Stimulated activated CD8-positive, alpha-beta memory T cell treated with anti-CD3 and anti-CD28 coated beads, Interleukin-7, amount 100 ng/mL, for 24 hours (primary cell): ENCODE results near the gene G3BP1.
"Not testable (repeated sequence)": the region's sequence is repeated elsewhere in the genome, so short reads cannot be mapped to it uniquely, and the experiment has no call there.

Experiments used
- DNase-seq: peaks from one replicate; pipeline ENCODE4 v3.0.0-alpha.2; 2020; ENCODE audit warnings: low read depth

G3BP1 gene

DNA sequence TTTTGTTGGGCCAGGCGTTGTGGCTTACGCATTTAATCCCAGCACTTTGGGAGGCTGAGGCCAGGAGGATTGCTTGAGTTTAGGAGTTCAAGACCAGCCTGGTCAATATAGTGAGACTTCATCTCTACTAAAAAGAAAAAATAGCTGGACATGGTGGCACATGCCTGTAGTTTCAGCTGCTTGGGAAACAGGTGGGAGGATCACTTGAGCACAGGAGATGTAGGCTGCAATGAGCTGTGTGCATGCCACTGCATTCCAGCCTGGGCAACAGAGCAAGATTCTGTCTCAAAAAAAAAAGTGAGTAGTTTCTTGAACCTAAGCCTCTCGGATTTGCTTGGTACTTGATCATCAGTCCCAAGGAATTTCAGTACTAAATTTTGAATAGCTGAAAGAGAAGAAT, 26.9 kb downstream of the G3BP1 start:
- DNase-seq, result no peak

GRCh38 chr5:151799407-151799806, 27.7 kb downstream of the G3BP1 start:
- DNase-seq, result no peak

DNA sequence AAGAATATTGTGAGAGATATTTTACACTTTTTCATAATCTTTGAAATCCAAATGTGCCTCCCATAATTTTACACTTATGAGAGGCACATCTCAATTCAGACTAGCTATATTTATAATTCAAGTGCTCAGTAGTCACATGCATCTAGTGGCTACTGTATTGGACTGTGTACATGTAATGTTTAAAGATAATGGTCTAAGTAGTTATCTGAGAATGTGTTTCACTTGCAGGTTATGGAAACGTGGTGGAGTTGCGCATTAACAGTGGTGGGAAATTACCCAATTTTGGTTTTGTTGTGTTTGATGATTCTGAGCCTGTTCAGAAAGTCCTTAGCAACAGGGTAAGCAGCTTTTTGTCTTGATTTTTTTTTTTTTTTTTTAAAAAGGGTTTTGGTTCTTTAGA, 28.8 kb downstream of the G3BP1 start:
- no peak for DNase-seq

GRCh38 chr5:151805414-151806223, 33.9 kb downstream of the G3BP1 start:
- no peak for DNase-seq

GRCh38 chr5:151808451-151809169, 36.9 kb downstream of the G3BP1 start:
- no peak for DNase-seq

- DNase-seq, result no peak
Observed at GRCh38 chr5:151810449-151810848, 38.7 kb downstream of the G3BP1 start.

- DNase-seq, result no peak
Observed at GRCh38 chr5:151810897-151811296, 39.1 kb downstream of the G3BP1 start.

DNA sequence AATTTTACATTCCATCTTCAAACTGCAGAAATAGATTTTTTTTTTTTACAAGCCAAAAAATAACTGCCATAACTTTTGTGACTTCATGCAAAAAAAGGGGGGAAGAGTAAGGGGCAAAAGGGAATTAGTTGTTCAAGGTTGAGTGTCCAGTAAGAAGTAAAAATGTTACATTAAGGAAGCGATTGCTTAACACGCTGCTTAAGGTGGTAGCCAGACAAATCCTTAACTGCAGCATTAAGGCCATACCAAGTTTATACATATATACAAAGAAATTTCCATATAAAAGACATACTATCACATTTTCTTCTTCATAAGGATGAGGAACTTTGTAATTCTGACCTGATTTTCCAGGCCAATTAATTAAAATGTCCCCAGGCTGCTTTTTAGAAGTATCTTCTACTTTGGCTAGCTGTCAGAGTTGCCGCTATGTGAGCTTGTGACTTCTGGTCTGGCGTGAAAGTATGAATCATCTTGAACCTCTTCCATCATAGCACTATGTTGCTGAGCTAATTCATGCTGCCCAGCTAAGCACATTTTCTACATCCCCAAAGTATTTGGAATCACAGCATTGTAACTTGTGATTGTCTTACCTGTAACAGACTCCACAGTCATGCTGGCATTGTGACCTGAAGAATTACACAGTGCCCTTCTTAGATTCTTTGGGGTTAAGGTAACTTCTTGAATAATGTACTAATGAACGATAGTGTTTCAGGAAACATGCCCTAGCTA, 40.0 kb downstream of the G3BP1 start:
- no peak for DNase-seq

GRCh38 chr5:151812757-151813309, 41.1 kb downstream of the G3BP1 start:
- DNase-seq, result no peak

DNA sequence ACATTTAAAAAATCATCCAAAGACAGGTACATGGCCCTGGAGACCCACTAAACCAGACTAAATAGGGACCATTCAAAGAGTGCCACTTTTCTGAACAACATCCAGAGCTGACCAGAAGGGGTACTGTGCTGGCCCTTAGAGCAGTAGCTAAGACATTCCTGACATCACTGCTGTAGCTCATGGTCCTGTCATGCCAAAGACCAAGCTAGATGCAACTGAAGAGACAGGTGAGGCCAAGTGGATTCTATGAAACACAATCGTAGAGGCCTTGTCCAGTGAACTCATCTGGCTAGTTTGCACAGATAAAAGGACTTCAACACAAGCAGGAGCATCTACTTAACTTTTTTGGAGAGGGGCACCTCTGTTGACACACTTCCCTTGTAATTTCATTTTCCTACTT, 43.3 kb downstream of the G3BP1 start:
- DNase-seq, result no peak

DNA sequence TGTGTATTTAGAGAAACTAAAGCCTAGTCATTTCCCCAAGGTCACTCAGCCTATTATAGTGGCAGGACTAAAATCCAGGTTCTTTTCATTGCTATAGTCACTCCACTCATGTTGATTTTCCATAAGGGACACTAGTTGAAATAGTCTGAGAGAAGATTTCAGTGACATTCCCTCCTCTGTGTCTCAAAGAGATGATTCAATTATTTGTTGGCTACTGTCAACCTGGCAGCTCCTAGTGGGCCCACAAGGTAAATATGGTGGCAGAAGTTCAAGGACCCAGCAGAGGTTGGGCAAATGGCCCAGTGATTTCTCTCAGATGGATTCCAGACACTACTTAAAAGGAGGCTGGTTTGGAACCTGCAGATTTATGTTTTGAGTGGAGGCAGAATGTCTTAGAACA, 48.1 kb downstream of the G3BP1 start:
- no peak for DNase-seq

DNA sequence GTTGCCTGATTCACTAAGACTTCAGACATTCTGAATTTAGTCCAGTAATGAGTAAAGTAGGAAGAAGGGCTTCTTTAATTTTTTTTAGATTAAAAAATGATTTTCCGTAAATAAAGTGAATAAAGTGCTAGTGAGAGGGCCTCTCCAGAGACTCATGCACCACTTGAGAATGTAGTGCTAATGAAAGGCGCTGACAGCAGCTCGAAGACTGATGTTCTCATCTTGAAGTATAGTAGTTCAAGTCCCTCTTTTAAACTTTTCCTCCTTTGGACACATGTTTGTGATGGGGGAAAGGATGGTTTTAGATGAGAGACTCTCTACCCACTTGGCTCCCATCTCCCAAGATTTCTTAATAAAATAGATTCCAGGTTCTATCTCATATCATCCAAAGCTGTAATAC, 48.5 kb downstream of the G3BP1 start:
- no peak for DNase-seq

DNA sequence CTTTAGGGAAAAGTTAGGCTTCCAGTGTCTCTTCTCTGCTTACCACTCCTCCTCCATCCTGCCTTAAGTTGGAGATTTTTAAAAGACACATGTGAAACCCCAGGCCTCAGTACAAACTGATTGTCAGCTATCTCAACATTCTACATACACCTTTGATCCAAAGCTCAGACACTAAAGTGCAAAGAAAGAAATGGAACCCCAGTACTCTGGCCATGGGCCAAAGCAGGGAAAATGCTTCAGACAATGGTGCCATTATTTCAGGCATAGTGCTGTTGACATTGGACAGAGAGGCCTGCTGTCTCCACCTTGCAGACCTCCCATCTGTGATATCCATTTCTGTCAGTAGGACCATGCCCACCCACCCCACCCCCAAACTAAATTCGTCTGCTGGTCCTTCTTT, 49.1 kb downstream of the G3BP1 start:
- no peak for DNase-seq

DNA sequence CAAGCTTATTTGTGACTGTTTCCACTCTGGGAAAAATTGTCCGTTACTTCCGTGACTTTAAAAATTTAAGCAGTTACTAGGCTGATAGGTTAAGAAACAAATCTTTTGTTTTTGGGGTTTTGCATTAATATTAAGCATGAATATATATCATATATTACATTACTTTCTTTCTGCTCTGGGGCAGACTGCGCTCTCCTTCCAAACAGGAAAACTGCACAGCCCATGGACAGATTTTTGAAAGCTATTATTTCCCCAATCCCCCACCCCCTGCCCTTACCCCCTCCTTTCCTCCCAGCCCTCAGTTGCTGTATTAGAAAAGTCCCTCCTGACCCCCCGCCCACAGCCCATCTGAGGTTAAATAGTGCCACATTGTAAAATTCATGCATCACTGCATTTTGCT, 50.4 kb downstream of the G3BP1 start:
- no peak for DNase-seq

GRCh38 chr5:151825445-151825844, 53.7 kb downstream of the G3BP1 start:
- DNase-seq, result no peak

- no peak for DNase-seq
Observed at GRCh38 chr5:151829370-151829769, 57.6 kb downstream of the G3BP1 start.

GRCh38 chr5:151832843-151833242, 61.1 kb downstream of the G3BP1 start:
- not testable (repeated sequence) for DNase-seq

GRCh38 chr5:151846765-151847164, 75.0 kb downstream of the G3BP1 start:
- DNase-seq, result no peak

- no peak for DNase-seq
Observed at GRCh38 chr5:151847871-151848270, 76.1 kb downstream of the G3BP1 start.

GRCh38 chr5:151855701-151856100, 83.9 kb downstream of the G3BP1 start:
- DNase-seq, result no peak

DNA sequence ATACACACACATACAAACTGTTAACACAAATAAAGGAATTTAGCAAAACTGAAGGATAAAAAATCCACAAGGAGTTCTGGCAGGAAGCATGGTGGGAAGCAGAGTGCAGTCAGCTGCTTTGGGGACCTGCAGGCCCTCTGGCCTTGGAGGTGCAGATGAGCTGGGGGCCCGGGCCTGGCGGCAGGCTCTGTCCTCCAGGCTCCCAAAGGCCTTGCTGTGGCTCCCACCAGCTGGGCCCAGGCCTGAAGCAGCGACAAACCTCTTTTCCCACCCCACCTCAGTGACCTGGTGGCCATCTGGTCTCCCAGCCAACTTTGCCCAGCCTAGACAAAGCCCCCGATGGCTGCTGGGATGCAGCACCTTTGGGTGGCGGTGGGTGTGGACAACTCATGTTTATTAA, 85.1 kb downstream of the G3BP1 start:
- DNase-seq, result no peak

DNA sequence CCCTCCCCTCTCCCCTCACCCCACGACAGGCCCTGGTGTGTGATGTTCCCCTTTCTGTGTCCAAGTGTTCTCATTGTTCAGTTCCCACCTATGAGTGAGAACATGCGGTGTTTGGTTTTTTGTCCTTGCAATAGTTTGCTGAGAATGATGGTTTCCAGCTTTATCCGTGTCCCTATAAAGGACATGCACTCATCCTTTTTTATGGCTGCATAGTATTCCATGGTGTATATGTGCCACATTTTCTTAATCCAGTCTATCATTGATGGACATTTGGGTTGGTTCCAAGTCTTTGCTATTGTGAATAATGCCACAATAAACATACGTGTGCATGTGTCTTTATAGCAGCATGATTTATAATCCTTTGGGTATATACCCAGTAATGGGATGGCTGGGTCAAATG, 89.1 kb downstream of the G3BP1 start:
- DNase-seq, result not testable (repeated sequence)
